Erythroblast (primary cell): Measurements from ENCODE around the gene TBC1D1.

Source experiments
- GATA1 ChIP-seq: IDR thresholded peaks from 2 replicates; pipeline ENCODE4 v1.6.1; 2011; ENCODE audit warnings: low read depth, mild to moderate bottlenecking, control low read depth, low read length, moderate library complexity
- POLR2A ChIP-seq: IDR thresholded peaks from 2 replicates; pipeline ENCODE4 v1.6.1; 2011; ENCODE audit warnings: mild to moderate bottlenecking, low read length

- TF ChIP-seq POLR2A (no peak), GATA1 (no peak)
These were observed 159.9 kb downstream of the TBC1D1 start for GRCh38 chr4:38050560-38051350.
